Osteocyte (in vitro differentiated cells): ENCODE measurements around the gene FBH1. TPM values are rescaled to one million over a fixed set of nuclear protein-coding genes. Genes with fewer than 3 reads are reported as not detected.

ENCODE experiments used
- DNase-seq: peaks from one replicate; pipeline ENCODE4 v3.0.0; 2021; ENCODE audit warnings: mixed read lengths; ENCODE audit not compliant: unreplicated experiment; ENCODE audit errors: extremely low spot score
- H3K27ac Mint-ChIP-seq: one replicate; pipeline ENCODE4 v1.8.0; 2021; ENCODE audit warnings: mild to moderate bottlenecking, mixed read lengths; ENCODE audit not compliant: unreplicated experiment
- H3K27me3 Mint-ChIP-seq: one replicate; pipeline ENCODE4 v1.8.0; 2021; ENCODE audit warnings: mixed read lengths; ENCODE audit not compliant: unreplicated experiment
- H3K36me3 Mint-ChIP-seq: one replicate; pipeline ENCODE4 v1.8.0; 2021; ENCODE audit warnings: mixed read lengths; ENCODE audit not compliant: unreplicated experiment
- H3K4me1 Mint-ChIP-seq: one replicate; pipeline ENCODE4 v1.8.0; 2021; ENCODE audit warnings: mixed read lengths; ENCODE audit not compliant: unreplicated experiment
- H3K4me3 Mint-ChIP-seq: one replicate; pipeline ENCODE4 v1.8.0; 2021; ENCODE audit warnings: mild to moderate bottlenecking, moderate library complexity, mixed read lengths; ENCODE audit not compliant: unreplicated experiment
- H3K9me3 Mint-ChIP-seq: one replicate; pipeline ENCODE4 v1.8.0; 2021; ENCODE audit warnings: mixed read lengths; ENCODE audit not compliant: unreplicated experiment
- total RNA-seq: library from RNA; stranded (reverse); gene quantifications from 2 replicates; pipeline ENCODE4 v1.2.1, GENCODE V29; 2021
- TF ChIP-seq, protein P1 (sequence below): fragments of 200-600 bp; sonication (generic); IDR thresholded peaks from 2 replicates; pipeline ENCODE4 v1.5.0; 2021; ENCODE audit warnings: antibody characterized with exemption, mild to moderate bottlenecking, moderate library complexity

Gene FBH1
- total RNA-seq, 1 donor from 2014 or later: 86.1 TPM

DNA sequence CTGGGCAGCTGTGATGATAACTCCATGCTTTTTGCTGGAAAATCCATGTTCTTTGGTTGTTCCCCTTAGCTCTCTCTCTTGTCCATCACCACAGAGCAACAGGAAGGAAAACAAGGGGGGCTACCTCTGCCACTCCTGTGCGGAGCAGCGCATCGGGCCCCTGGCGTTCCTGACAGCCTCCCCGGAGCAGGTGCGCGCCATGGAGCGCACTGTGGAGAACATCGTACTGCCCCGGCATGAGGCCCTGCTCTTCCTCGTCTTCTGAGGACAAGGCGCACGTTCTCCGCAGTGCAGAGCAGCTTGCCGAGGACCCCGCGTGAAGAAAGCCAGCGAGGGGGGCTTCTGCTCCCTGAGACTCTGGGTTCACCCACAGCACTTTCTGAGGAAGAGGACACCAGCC is 47.0 kb downstream of the FBH1 start:
- Mint-ChIP-seq H3K4me3 (no peak overlapping the region), H3K27ac (no peak overlapping the region), H3K9me3 (no peaks in the 10 kb centered on the region), H3K27me3 (no peaks in the 10 kb centered on the region), H3K4me1 (no peaks in the 10 kb centered on the region), H3K36me3 (peaks cover 40% of the 10 kb centered on the region)
- DNase-seq: no peak
- TF ChIP-seq, protein P1, sequence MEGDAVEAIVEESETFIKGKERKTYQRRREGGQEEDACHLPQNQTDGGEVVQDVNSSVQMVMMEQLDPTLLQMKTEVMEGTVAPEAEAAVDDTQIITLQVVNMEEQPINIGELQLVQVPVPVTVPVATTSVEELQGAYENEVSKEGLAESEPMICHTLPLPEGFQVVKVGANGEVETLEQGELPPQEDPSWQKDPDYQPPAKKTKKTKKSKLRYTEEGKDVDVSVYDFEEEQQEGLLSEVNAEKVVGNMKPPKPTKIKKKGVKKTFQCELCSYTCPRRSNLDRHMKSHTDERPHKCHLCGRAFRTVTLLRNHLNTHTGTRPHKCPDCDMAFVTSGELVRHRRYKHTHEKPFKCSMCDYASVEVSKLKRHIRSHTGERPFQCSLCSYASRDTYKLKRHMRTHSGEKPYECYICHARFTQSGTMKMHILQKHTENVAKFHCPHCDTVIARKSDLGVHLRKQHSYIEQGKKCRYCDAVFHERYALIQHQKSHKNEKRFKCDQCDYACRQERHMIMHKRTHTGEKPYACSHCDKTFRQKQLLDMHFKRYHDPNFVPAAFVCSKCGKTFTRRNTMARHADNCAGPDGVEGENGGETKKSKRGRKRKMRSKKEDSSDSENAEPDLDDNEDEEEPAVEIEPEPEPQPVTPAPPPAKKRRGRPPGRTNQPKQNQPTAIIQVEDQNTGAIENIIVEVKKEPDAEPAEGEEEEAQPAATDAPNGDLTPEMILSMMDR: no peak

DNA sequence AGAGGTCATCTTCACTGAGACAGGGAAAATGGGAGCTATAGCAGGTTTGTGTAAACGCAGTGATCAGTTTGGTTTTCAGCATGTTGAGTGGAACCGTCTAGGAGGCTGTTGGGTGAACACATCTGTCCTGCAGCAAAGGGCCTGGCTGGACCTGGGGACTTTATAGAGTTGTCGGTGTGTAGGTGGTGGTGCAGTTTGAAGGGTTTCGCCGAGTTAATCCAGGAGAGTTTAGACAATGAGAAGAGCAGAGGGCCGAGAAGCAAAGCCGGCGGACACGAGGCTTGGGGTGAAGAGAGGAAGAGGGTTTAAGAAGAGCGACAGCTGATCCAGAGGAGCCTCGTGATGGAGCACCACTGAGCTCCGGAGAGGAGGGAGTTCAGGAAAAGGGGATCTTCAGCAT is 48.2 kb downstream of the FBH1 start:
- TF ChIP-seq, protein P1: no peak
- H3K27me3 Mint-ChIP-seq: no peaks in the 10 kb centered on the region
- no peak overlapping the region for H3K27ac Mint-ChIP-seq
- no peak for DNase-seq
- peaks cover 34% of the 10 kb centered on the region for H3K36me3 Mint-ChIP-seq
- peaks cover 2% of the 10 kb centered on the region for H3K4me1 Mint-ChIP-seq
- no peaks in the 10 kb centered on the region for H3K9me3 Mint-ChIP-seq
- H3K4me3 Mint-ChIP-seq: no peak overlapping the region

- Mint-ChIP-seq H3K36me3 (peaks cover 25% of the 10 kb centered on the region), H3K4me1 (peaks cover 24% of the 10 kb centered on the region), H3K4me3 (no peak overlapping the region), H3K9me3 (no peaks in the 10 kb centered on the region), H3K27ac (no peak overlapping the region), H3K27me3 (no peaks in the 10 kb centered on the region)
- TF ChIP-seq, protein P1: no peak
- DNase-seq: no peak
These were observed 50.8 kb downstream of the FBH1 start for GRCh38 chr10:5940807-5941218.

DNA sequence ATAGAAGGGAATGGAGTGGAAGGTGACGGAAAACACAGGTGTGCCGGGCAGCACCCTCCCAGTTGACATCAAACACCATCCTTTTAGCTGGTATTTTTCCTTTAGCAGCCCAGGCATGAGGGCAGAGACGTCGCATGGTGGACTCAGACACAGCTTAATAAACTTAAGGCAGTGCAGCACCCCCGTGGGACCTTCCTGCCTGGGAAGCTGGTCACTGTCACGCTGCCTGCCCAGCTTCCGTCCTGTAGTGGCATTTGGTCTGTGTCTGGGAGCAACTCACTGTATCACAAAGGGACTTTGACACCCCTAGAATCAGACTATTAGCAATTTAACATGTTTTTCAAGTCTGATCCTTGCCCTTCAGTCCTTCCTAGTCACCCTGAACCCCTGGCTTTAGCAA is 51.5 kb downstream of the FBH1 start:
- Mint-ChIP-seq H3K4me1 (peaks cover 28% of the 10 kb centered on the region), H3K9me3 (no peaks in the 10 kb centered on the region), H3K27ac (no peak overlapping the region), H3K27me3 (no peaks in the 10 kb centered on the region), H3K36me3 (peaks cover 21% of the 10 kb centered on the region), H3K4me3 (no peak overlapping the region)
- DNase-seq: no peak
- TF ChIP-seq, protein P1: no peak

DNA sequence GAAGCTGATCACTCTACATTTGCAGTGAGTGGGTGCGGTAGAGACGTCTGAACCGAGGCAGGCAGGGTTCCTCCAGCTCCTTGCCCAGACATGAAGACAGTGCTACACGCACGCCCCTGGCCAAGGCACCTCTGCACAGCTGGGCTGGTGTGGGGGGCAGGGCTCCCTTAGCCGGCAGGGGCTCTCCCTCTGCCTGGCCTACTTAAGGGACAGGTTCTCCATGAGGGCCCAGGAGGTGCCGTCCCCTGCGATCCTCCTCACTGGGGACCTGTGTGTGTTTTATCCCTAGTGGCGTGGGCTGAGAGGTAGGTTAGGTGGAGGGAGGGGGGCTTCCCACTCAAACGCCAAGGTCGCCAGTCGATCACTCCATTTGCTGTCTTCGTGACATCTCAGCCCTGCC is 52.0 kb downstream of the FBH1 start:
- Mint-ChIP-seq H3K27ac (no peak overlapping the region), H3K9me3 (no peaks in the 10 kb centered on the region), H3K27me3 (no peaks in the 10 kb centered on the region), H3K4me3 (no peak overlapping the region), H3K36me3 (peaks cover 16% of the 10 kb centered on the region), H3K4me1 (peaks cover 30% of the 10 kb centered on the region)
- TF ChIP-seq, protein P1: no peak
- no peak for DNase-seq
